HFF-Myc (cell line): Measurements from ENCODE around the gene ECM2.

Source experiments
- DNase-seq: peaks from one replicate; pipeline ENCODE4 v3.0.0-alpha.2; 2011; ENCODE audit warnings: low read depth; ENCODE audit errors: extremely low read depth
- H3K4me3 ChIP-seq: replicated peaks from 2 replicates; pipeline ENCODE4 v1.5.1; 2011; ENCODE audit warnings: low read depth, mild to moderate bottlenecking, control low read depth, low read length
- CTCF ChIP-seq: IDR thresholded peaks from 2 replicates; pipeline ENCODE4 v1.5.1; 2012; ENCODE audit warnings: mild to moderate bottlenecking, low read depth, low read length, control low read depth; ENCODE audit errors: missing control alignments

The ECM2 gene

GRCh38 chr9:92503156-92503555 is 32.6 kb downstream of the ECM2 start:
- TF ChIP-seq CTCF, result no peak
- H3K4me3 ChIP-seq, result no peak overlapping the region
- DNase-seq, result no peak

- peak; percentile 61 for TF ChIP-seq CTCF
- no peak overlapping the region for H3K4me3 ChIP-seq
- DNase-seq, result no peak
Measured at GRCh38 chr9:92501671-92502393, 34.0 kb downstream of the ECM2 start.

- no peak overlapping the region for H3K4me3 ChIP-seq
- no peak for TF ChIP-seq CTCF
- DNase-seq, result no peak
Measured at GRCh38 chr9:92500725-92501124, 35.1 kb downstream of the ECM2 start.

- no peak for TF ChIP-seq CTCF
- DNase-seq, result no peak
- no peak overlapping the region for H3K4me3 ChIP-seq
Measured at GRCh38 chr9:92499701-92500100, 36.1 kb downstream of the ECM2 start.

- TF ChIP-seq CTCF, result no peak
- no peak for DNase-seq
- H3K4me3 ChIP-seq, result no peak overlapping the region
Measured at GRCh38 chr9:92496396-92497176, 39.2 kb downstream of the ECM2 start.

- no peak overlapping the region for H3K4me3 ChIP-seq
- no peak for TF ChIP-seq CTCF
- DNase-seq, result no peak
Measured at GRCh38 chr9:92494856-92495255, 40.9 kb downstream of the ECM2 start.
